HFFc6 (cell line): Measurements from ENCODE around the gene SMG6. TPM values are rescaled to one million over a fixed set of nuclear protein-coding genes. Genes with fewer than 3 reads are reported as not detected.
A peak's percentile ranks its signal among the peaks of the same experiment; 100 is the strongest.

Experiments
- DNase-seq: peaks from one replicate; pipeline ENCODE4 v3.0.0-alpha.2; 2018
- H3K27ac Mint-ChIP-seq: 2 replicates; pipeline ENCODE4 v1.8.0; 2020; ENCODE audit warnings: mild to moderate bottlenecking, mixed read lengths
- H3K27me3 Mint-ChIP-seq: 2 replicates; pipeline ENCODE4 v1.8.0; 2021; ENCODE audit warnings: mild to moderate bottlenecking, moderate library complexity, mixed read lengths; ENCODE audit not compliant: insufficient read depth
- H3K36me3 Mint-ChIP-seq: 2 replicates; pipeline ENCODE4 v1.8.0; 2021; ENCODE audit warnings: low read depth, mixed read lengths
- H3K4me1 Mint-ChIP-seq: 2 replicates; pipeline ENCODE4 v1.8.0; 2020; ENCODE audit warnings: low read depth, mixed read lengths
- H3K4me3 Mint-ChIP-seq: 2 replicates; pipeline ENCODE4 v1.8.0; 2020; ENCODE audit warnings: mild to moderate bottlenecking, moderate library complexity, mixed read lengths
- H3K9me3 Mint-ChIP-seq: 2 replicates; pipeline ENCODE4 v1.8.0; 2020; ENCODE audit warnings: mild to moderate bottlenecking, mixed read lengths
- CTCF ChIP-seq: fragments of 200-600 bp; sonication (generic); IDR thresholded peaks from 2 replicates; pipeline ENCODE4 v1.5.0; 2021; ENCODE audit warnings: antibody characterized with exemption, mild to moderate bottlenecking
- total RNA-seq, 6 experiments: library from RNA; stranded (reverse); fragmentation: NEBNext Ultra II Directional; extraction: Animal tissue kit (Norgen Biotek cat#: 25700); gene quantifications; 2 replicates in 1 of 6; 3 replicates in 5 of 6; pipeline ENCODE4 v1.2.3, GENCODE V29; 2021

Gene SMG6
- total RNA-seq, 6 experiments from 2014 or later, result 29.5 to 37.4 (median 31.8) TPM

GRCh38 chr17:2250140-2251095 lies 53.2 kb downstream of the SMG6 start:
- peak; percentile 67 for DNase-seq

GRCh38 chr17:2247005-2247404 lies 56.6 kb downstream of the SMG6 start:
- no peak for DNase-seq
- Mint-ChIP-seq H3K4me1 (peaks cover 69% of the 10 kb centered on the region), H3K27ac (peak overlapping the region; percentile 53; the same call in 1 of the 2 replicates), H3K9me3 (no peaks in the 10 kb centered on the region), H3K4me3 (no peak overlapping the region), H3K36me3 (peaks cover 21% of the 10 kb centered on the region), H3K27me3 (peaks cover 3% of the 10 kb centered on the region; the same call in 1 of the 2 replicates)
- TF ChIP-seq CTCF, result no peak

More at GRCh38 chr17:2250140-2251095, 53.2 kb downstream of the SMG6 start:
- H3K9me3 Mint-ChIP-seq, result no peaks in the 10 kb centered on the region
- no peak for TF ChIP-seq CTCF
- peak overlapping the region; percentile 57 for H3K4me3 Mint-ChIP-seq
- H3K27ac Mint-ChIP-seq, result peak overlapping the region; percentile 94
- peaks cover 31% of the 10 kb centered on the region for H3K36me3 Mint-ChIP-seq
- H3K27me3 Mint-ChIP-seq, result peaks cover 3% of the 10 kb centered on the region; the same call in 1 of the 2 replicates
- peaks cover 54% of the 10 kb centered on the region for H3K4me1 Mint-ChIP-seq

GRCh38 chr17:2244545-2245525 lies 58.8 kb downstream of the SMG6 start:
- TF ChIP-seq CTCF, result peak; percentile 99
- Mint-ChIP-seq H3K4me3 (peak overlapping the region; percentile 74), H3K36me3 (peaks cover 21% of the 10 kb centered on the region), H3K4me1 (peaks cover 70% of the 10 kb centered on the region), H3K27me3 (peaks cover 1% of the 10 kb centered on the region; the same call in 1 of the 2 replicates), H3K9me3 (no peaks in the 10 kb centered on the region), H3K27ac (peak overlapping the region; percentile 99)
- DNase-seq, result peak; percentile 84

- H3K36me3 Mint-ChIP-seq, result peaks cover 18% of the 10 kb centered on the region
- H3K27ac Mint-ChIP-seq, result peak overlapping the region; percentile 99
- no peak for TF ChIP-seq CTCF
- DNase-seq, result no peak
- H3K4me3 Mint-ChIP-seq, result peak overlapping the region; percentile 74
- H3K27me3 Mint-ChIP-seq, result no peaks in the 10 kb centered on the region
- H3K4me1 Mint-ChIP-seq, result peaks cover 70% of the 10 kb centered on the region
- no peaks in the 10 kb centered on the region for H3K9me3 Mint-ChIP-seq
Measured at GRCh38 chr17:2243953-2244352, 59.6 kb downstream of the SMG6 start.

- Mint-ChIP-seq H3K27me3 (no peaks in the 10 kb centered on the region; the same call in 1 of the 2 replicates), H3K36me3 (peaks cover 12% of the 10 kb centered on the region), H3K27ac (peak overlapping the region; percentile 74), H3K4me3 (no peak overlapping the region), H3K9me3 (no peaks in the 10 kb centered on the region), H3K4me1 (peaks cover 83% of the 10 kb centered on the region)
- TF ChIP-seq CTCF, result no peak
- DNase-seq, result peak; percentile 38
Measured at GRCh38 chr17:2241823-2242222, 61.8 kb downstream of the SMG6 start.
